ENCODE measurements around the gene RAB44.

GRCh38 chr6:36683145-36683655, 14.4 kb upstream of the RAB44 start:
- TF ChIP-seq CTCF (IDR thresholded peaks at IDR 0.05; ENCODE audit: insufficient read depth, low read depth, low read length) (no peak), EZH2 (IDR thresholded peaks at IDR 0.05; ENCODE audit: insufficient read depth, low read length) (no peak)

All from astrocyte (in vitro differentiated cells and primary cell).